CD4-positive, alpha-beta T cell (primary cell): ENCODE data around the gene SLC38A10. TPM values are rescaled to one million over a fixed set of nuclear protein-coding genes. Genes with fewer than 3 reads are reported as not detected.

ENCODE experiments used
- ATAC-seq: fragments of 200-7000 bp; cut with Tn5 transposase; one replicate; pipeline ENCODE4 v1.10.0; 2022; ENCODE audit warnings: mild to moderate bottlenecking; ENCODE audit not compliant: poor library complexity
- CTCF ChIA-PET: fragments of 350-600 bp; sonication (Branson Sonifier 250); formaldehyde crosslinking; loops from one replicate; lab custom pipeline; 2021; ENCODE audit warnings: antibody characterized with exemption, inconsistent platforms; lab: Charles Lee
- POLR2A ChIA-PET: fragments of 350-600 bp; sonication (Branson Sonifier 250); formaldehyde crosslinking; loops from one replicate; lab custom pipeline; 2021; ENCODE audit warnings: antibody characterized with exemption, inconsistent platforms; lab: Charles Lee
- DNase-seq, 14 experiments: peaks; one replicate each; pipeline ENCODE4 v3.0.0-alpha.2; 2013 to 2020; ENCODE audit warnings: mixed read lengths in 2 of 14
- H3K27ac ChIP-seq, 2 donors: one replicate each; pipeline versions ENCODE4 v1.5.1 to v1.7.0; 2013; ENCODE audit warnings: low read length in 2 of 2, low read depth in 1 of 2, mild to moderate bottlenecking in 1 of 2
- H3K27me3 ChIP-seq, 2 experiments: 1 replicate in 1 of 2; 2 replicates in 1 of 2; pipeline versions ENCODE4 v1.6.1 to v1.7.0; 2013; ENCODE audit warnings: low read length in 2 of 2, control low read depth in 1 of 2, mild to moderate bottlenecking in 1 of 2, moderate library complexity in 1 of 2; ENCODE audit not compliant: insufficient read depth in 2 of 2, control insufficient read depth in 1 of 2
- H3K36me3 ChIP-seq: one replicate; pipeline ENCODE4 v1.6.1; 2013; ENCODE audit warnings: low read length, control low read depth; ENCODE audit not compliant: insufficient read depth
- H3K4me1 ChIP-seq: one replicate; pipeline ENCODE4 v1.6.1; 2013; ENCODE audit warnings: low read length, control low read depth; ENCODE audit not compliant: insufficient read depth
- H3K4me3 ChIP-seq: one replicate; pipeline ENCODE4 v1.5.1; 2013; ENCODE audit warnings: mild to moderate bottlenecking, low read length, moderate library complexity
- H3K9me3 ChIP-seq, 2 experiments: 1 replicate in 1 of 2; 2 replicates in 1 of 2; pipeline versions ENCODE4 v1.6.1 to v1.7.0; 2013; ENCODE audit warnings: low read length in 2 of 2, mild to moderate bottlenecking in 2 of 2, control low read depth in 1 of 2, moderate library complexity in 1 of 2; ENCODE audit not compliant: control insufficient read depth in 1 of 2, insufficient read depth in 1 of 2
- H3K27ac Mint-ChIP-seq: one replicate; pipeline ENCODE4 v1.8.0; 2020; ENCODE audit warnings: mixed read lengths
- H3K27me3 Mint-ChIP-seq: one replicate; pipeline ENCODE4 v1.8.0; 2021; ENCODE audit warnings: mixed read lengths
- H3K36me3 Mint-ChIP-seq: one replicate; pipeline ENCODE4 v1.8.0; 2021; ENCODE audit warnings: low read depth, mixed read lengths
- H3K4me1 Mint-ChIP-seq: one replicate; pipeline ENCODE4 v1.8.0; 2021; ENCODE audit warnings: low read depth, mixed read lengths
- H3K4me3 Mint-ChIP-seq: one replicate; pipeline ENCODE4 v1.8.0; 2020; ENCODE audit warnings: mild to moderate bottlenecking, mixed read lengths
- H3K9me3 Mint-ChIP-seq: one replicate; pipeline ENCODE4 v1.8.0; 2020; ENCODE audit warnings: mixed read lengths
- intact Hi-C, 2 experiments: fragments of 100-400 bp; cut with DNase I in 1 of 2; cut with micrococcal nuclease in 1 of 2; formaldehyde crosslinking; loops; one replicate each; pipeline versions ENCODE4 v1.15.1 to v1.9.0; 2023 to 2025; cut with DNase I, micrococcal nuclease
- total RNA-seq, 174 experiments: library from RNA in 2 of 174; stranded (reverse) in 2 of 174; gene quantifications; one replicate each; pipeline ENCODE4 v1.2.3 and lab custom pipeline; 2021 to 2026
- TF ChIP-seq, protein P1 (sequence below): fragments of 200-600 bp; IDR thresholded peaks from one replicate; pipeline ENCODE4 v1.8.0; 2022; ENCODE audit warnings: antibody characterized with exemption, mild to moderate bottlenecking

The SLC38A10 gene
- total RNA-seq, 2 experiments from 2014 or later: 22.8 to 26.4 TPM

DNA sequence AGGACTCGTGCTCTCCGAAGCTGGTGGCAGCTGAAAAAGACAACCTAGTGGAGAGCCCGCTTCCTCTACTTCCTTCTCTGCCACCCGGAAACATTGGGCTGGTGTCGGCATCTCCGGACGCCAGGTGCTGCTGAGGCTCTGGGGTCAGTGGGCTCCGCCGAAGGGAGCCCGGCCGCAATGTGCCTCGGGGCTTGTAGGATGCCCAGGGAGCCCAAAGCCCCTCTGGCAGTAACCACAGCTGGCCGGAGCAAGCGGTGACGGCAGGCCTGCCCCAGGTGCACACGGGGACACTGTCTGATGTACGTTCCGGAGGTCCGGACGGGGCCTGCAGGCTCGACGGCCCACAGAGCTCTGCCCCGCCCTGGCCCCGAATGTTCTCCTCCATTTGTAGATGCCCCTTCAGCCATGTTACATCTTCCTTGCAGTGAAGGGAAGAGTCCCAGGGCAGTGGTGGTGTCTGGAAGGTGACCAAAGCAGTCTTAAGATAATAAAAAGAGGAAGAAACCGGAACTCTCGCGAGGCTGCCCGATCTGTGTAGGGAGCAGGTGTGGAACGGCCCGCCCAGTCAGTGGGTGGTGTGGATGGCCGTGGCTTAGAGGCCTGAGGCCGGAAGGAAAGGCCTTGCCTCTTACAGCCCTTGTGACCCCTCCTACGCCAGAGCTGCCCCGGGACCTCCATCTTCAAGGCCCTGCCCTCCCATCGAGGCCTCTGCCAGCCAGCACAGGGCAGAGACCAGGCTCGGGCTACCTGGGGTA lies 33.3 kb downstream of the SLC38A10 start:
- POLR2A ChIA-PET: no interaction called here
- Mint-ChIP-seq H3K4me3 (no peak overlapping the region), H3K9me3 (no peaks in the 10 kb centered on the region), H3K36me3 (peaks cover 53% of the 10 kb centered on the region), H3K27ac (no peak overlapping the region), H3K4me1 (no peaks in the 10 kb centered on the region), H3K27me3 (no peaks in the 10 kb centered on the region)
- intact Hi-C loops: no loop called here
- CTCF ChIA-PET: no interaction called here
- Histone ChIP-seq H3K27ac (no peak overlapping the region), H3K4me3 (no peak overlapping the region), H3K9me3 (no peaks in the 10 kb centered on the region), H3K4me1 (no peaks in the 10 kb centered on the region), H3K27me3 (no peaks in the 10 kb centered on the region), H3K36me3 (peaks cover 80% of the 10 kb centered on the region)
- DNase-seq (no peak), ATAC-seq (no peak)
- TF ChIP-seq, protein P1, sequence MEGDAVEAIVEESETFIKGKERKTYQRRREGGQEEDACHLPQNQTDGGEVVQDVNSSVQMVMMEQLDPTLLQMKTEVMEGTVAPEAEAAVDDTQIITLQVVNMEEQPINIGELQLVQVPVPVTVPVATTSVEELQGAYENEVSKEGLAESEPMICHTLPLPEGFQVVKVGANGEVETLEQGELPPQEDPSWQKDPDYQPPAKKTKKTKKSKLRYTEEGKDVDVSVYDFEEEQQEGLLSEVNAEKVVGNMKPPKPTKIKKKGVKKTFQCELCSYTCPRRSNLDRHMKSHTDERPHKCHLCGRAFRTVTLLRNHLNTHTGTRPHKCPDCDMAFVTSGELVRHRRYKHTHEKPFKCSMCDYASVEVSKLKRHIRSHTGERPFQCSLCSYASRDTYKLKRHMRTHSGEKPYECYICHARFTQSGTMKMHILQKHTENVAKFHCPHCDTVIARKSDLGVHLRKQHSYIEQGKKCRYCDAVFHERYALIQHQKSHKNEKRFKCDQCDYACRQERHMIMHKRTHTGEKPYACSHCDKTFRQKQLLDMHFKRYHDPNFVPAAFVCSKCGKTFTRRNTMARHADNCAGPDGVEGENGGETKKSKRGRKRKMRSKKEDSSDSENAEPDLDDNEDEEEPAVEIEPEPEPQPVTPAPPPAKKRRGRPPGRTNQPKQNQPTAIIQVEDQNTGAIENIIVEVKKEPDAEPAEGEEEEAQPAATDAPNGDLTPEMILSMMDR: no peak

DNA sequence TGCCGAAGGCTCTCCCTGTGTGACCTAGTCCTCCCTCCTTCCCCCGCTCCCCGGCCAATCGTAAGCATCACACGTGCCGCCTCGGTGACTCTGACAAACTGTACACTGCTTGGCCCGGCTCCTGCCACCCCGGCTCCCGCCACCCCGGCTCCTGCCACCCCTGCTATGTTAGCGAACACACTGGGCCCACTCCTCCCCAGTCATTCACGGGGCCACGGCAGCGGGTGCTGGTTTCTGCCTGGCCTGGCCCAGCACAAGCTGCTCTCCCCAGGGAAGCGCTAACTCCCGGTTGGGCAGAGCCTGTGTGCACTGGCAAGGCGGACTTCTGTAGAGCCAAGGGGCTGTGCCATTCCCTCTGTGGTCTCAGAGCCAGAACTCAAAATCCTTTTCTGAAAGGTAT lies 34.0 kb downstream of the SLC38A10 start:
- Histone ChIP-seq H3K9me3 (no peaks in the 10 kb centered on the region), H3K4me3 (no peak overlapping the region), H3K27me3 (no peaks in the 10 kb centered on the region), H3K27ac (no peak overlapping the region), H3K4me1 (no peaks in the 10 kb centered on the region), H3K36me3 (peaks cover 77% of the 10 kb centered on the region)
- Mint-ChIP-seq H3K27me3 (no peaks in the 10 kb centered on the region), H3K4me3 (no peak overlapping the region), H3K4me1 (no peaks in the 10 kb centered on the region), H3K36me3 (peaks cover 47% of the 10 kb centered on the region), H3K9me3 (no peaks in the 10 kb centered on the region), H3K27ac (no peak overlapping the region)
- CTCF ChIA-PET: no interaction called here
- ATAC-seq (no peak), DNase-seq (no peak)
- POLR2A ChIA-PET: no interaction called here
- intact Hi-C loops: no loop called here
- TF ChIP-seq, protein P1: no peak

DNA sequence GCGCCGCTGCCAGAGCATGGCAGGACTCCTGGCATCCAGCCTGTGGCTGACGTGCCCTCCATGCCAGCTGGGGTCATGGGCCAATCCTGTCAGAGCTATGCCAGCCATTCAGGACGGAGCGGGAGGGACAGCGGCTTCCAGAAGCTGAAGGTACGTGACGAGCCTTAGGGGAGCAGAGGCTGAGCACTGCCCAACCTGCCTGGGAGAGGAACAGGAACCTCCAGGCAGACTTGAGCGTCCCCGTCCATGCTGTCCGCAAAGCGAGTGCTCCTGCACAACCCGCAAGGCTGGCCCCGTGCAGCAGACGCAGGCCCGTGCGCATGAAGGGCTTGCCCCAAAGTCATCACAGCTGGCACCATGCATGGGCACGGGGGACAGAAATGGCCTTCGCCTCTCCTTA lies 34.5 kb downstream of the SLC38A10 start:
- H3K36me3 Mint-ChIP-seq: peaks cover 42% of the 10 kb centered on the region
- CTCF ChIA-PET: no interaction called here
- intact Hi-C loops: no loop called here
- Histone ChIP-seq H3K4me3 (no peak overlapping the region), H3K36me3 (peaks cover 72% of the 10 kb centered on the region), H3K27ac (no peak overlapping the region), H3K9me3 (no peaks in the 10 kb centered on the region), H3K4me1 (no peaks in the 10 kb centered on the region), H3K27me3 (no peaks in the 10 kb centered on the region)
- ATAC-seq (no peak), DNase-seq (no peak)
- H3K9me3 Mint-ChIP-seq: no peaks in the 10 kb centered on the region
- H3K27ac Mint-ChIP-seq: no peak overlapping the region
- TF ChIP-seq, protein P1: no peak
- POLR2A ChIA-PET: no interaction called here
- no peak overlapping the region for H3K4me3 Mint-ChIP-seq
- H3K27me3 Mint-ChIP-seq: no peaks in the 10 kb centered on the region
- H3K4me1 Mint-ChIP-seq: no peaks in the 10 kb centered on the region
